NCI-H1694 (cell line): ENCODE measurements around the gene KIAA0513.
"Not testable (repeated sequence)": the region's sequence is repeated elsewhere in the genome, so short reads cannot be mapped to it uniquely, and the experiment has no call there.

Source experiments
- DNase-seq: peaks from one replicate; lab custom pipeline; 2025; lab: John Stamatoyannopoulos, UW

Gene KIAA0513

GRCh38 chr16:85051067-85051581 lies 23.5 kb downstream of the KIAA0513 start:
- no peak for DNase-seq

DNA sequence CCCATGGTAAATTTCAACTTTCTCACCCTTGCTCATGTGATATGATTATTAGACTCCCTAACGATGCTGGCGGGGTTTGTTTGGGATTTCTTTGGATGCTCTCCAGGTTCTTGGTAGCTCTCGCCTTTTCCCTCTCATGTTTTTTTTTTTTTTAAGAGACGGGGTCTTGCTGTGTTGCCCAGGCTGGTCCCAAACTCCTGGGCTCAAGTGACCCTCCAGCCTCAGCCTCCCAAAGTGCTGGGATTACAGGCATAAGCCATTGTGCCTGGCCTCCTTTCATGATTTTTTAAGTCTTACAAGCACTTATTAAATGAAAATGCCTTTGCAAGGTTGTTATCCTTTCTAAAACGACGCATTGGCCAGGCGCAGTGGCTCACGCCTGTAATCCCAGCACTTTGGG lies 24.1 kb downstream of the KIAA0513 start:
- DNase-seq, result no peak

GRCh38 chr16:85052536-85052935 lies 24.9 kb downstream of the KIAA0513 start:
- DNase-seq, result no peak

GRCh38 chr16:85054321-85054720 lies 26.7 kb downstream of the KIAA0513 start:
- DNase-seq, result not testable (repeated sequence)

DNA sequence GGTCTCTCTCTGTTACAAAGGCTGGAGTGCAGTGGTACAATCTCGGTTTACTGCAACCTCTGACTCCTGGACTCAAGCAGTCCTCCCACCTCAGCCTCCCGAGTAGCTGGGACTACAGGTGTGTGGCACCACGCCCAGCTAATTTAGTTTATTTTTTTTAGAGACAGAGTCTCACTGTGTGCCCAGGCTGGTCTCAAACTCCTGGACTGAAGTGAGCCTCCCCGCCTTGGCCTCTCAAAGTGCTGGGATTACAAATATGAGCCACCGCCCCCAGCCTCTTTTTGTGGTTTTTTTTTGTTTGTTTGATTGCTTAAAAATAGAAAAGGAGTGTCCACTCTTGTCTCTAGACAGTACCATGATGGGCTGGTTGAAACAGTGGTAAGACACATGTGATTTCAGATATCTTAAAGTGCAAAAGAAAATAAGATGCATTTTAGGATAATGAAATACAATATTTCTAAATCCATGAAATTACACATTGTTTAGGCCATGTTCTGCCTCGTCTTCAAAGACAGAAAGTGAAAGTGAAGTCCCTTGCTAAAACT lies 27.4 kb downstream of the KIAA0513 start:
- DNase-seq, result no peak

DNA sequence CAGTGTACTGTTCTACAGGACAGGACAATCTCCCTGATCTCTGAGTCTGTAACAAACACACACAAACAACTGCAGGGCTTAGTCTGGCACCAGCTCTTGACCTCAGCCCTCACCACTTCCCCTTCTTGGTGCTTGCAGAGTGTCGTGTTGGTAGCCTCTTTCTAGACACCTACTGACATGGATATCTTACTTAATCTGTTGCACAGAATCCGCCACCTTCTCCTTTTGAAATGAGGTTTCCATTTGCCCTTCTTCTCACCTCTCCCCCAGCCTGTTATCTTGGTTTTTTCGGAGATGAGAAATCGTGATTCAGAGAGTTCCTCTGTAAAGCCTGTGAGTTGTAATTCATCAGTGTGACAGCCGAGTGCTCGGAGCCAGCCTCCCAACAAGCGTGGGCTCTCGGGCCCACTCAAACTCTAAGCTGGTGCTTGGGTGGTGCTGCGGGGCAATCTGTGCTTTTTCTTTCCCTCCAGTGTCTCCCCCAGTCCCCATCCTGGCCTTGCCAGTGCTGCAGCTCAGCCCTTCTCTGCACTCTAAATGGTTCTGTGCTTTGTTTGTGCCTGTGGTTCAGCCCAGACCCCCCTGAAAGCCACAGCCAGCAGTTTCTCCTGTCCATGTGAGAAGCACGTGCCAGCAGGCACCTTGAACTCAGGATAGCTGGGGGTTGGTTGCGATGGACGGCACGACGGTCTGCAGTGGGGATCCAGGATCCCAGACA lies 28.1 kb downstream of the KIAA0513 start:
- DNase-seq, result no peak

GRCh38 chr16:85056211-85056748 lies 28.7 kb downstream of the KIAA0513 start:
- DNase-seq, result no peak

DNA sequence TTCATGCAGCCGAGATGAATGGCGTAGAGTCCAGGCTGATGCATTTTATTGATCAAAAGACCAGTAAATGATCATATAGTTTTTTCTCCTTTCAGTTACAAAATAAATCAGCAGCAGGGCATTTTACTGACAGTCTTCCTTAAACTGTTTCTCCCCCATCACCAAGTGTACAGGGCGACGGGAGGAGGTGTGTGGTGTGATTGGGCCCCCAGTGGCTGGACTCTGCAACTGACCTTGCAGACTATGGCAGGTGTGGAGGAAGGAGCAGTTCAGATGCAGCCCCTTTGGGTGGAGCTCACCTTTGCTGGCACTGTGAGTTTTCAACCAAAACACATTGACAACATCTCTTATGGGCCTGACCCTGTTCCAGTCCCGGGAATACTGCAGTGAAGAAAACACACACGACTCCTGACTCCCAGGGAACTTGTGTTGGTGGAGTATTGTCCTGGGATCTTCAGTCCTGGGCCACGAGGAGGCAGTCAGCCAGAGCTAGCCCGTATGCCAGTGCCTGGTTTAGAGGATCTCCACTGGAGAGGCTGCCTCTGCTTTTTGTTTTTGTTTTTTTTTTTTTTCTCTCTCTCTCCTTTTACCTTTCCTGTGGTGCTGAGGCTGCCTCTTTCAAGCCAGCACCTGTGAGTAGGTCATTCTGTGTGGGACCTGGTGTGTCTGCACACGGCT lies 29.8 kb downstream of the KIAA0513 start:
- no peak for DNase-seq

- no peak for DNase-seq
Observed at GRCh38 chr16:85057948-85058347, 30.4 kb downstream of the KIAA0513 start.

GRCh38 chr16:85058909-85059308 lies 31.3 kb downstream of the KIAA0513 start:
- DNase-seq, result no peak

DNA sequence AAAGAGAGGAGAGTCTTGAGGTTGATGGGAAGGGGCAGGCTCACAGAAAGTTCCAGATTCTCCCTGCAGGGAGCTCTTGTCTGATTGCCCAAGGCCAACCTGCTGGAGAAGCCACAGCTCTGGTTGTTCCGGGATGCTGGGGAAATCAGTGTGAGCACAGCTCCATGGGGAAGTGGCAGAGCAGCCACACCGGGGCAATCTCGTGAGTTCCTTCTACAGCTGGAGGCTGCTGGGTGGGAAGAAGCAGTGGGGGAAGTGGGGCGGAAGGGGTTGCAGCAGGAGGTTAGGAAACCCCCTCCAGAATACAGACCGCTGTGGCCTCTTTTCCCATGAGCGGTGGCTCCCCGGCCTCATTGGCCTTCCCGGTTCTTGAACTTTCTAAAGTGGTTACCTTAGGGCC lies 34.0 kb downstream of the KIAA0513 start:
- DNase-seq, result no peak

- no peak for DNase-seq
Observed at GRCh38 chr16:85062323-85062722, 34.7 kb downstream of the KIAA0513 start.

DNA sequence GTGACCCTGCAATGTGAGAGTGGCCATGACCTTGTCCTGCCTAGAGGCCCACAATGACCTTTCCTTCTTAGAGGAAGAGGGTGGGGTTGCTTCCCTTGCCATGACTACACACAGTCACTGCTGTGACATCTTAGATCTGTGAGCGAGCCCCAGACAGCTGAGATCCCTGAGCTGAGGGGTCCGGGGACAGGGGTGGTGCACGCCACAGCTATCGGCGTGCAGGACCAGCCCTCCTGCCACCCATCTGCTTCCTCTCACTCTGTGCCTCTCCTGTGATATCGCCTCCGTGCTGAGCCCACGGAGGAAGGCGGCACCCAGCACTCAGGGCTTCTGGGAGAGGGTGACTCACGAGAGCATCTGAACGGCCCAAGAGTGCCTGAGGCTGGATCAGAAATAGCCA lies 35.2 kb downstream of the KIAA0513 start:
- DNase-seq, result no peak

DNA sequence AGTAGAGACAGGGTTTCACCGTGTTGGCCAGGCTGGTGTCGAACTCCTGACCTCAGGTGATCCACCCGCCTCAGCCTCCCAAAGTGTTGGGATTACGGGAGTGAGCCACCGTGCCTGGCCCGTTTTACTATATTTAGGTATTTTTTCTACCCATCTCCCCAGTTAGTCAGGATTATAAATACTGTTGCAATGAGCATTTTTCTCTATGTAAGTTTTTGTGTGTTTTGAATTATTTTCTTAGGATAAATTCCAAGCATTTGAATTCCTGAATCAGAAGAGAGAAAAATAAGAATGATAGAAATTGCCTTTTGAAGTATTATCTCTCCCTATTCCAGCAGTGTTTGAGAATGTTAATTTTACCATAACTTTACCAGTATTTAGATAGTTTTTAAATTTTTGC lies 36.6 kb downstream of the KIAA0513 start:
- no peak for DNase-seq

DNA sequence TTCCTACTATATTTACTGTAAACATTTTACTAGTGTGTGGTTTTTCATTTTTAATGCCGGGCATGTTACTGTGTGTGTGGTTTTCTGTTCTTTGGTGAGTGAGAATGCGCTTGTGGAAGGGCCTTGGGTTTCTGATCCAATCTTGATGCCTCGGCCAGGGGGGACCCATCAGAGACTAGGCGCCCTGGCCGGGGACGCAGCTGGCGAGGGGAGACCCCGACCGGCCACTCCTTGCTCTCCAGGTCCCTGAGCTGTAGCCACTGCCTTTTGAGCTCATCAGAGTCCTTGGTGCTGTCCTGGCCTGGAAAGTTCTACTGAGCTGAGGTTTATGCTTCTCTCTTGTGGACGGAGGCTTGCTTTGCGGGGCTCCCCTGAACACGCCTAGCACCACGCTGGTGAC lies 37.5 kb downstream of the KIAA0513 start:
- DNase-seq, result no peak

DNA sequence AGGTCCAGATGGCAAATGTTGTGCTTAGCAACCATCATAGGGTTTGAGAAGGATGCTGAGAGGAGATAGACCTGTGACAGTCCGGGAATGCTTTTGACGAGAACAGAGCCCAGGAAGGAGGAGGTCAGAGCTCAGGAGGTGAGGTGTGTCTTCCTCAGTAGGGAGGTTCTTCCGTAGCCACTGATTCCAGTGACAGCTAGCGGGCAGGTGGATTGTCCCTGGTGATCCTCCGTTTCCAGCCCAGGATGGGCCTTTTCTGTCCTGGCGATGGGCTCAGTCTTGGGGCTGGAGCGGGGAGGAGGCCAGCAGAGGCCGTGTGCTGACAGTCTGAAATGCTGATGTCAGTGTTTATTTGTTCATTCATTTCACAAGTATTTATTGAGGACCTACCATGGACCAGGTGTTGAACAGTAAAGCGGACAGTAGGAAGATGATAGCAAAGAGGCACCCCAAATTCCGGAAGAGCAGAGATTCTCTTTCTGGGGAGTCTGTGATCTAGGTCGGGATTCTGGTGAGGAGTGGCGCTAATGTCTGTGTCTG lies 38.8 kb downstream of the KIAA0513 start:
- no peak for DNase-seq

DNA sequence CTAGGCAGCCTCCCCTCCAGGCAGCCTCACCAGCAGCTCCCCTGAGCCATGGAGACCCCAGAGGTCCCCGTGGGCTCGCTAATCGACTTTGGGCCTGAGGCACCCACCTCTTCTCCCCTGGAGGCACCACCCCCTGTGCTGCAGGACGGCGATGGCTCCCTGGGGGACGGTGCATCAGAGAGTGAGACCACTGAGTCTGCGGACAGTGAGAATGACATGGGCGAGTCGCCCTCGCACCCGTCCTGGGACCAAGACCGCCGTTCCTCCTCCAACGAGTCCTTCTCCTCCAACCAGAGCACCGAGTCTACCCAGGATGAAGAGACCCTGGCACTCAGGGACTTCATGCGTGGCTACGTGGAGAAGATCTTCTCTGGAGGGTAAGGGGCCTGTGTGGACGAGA lies 39.4 kb downstream of the KIAA0513 start:
- no peak for DNase-seq

- no peak for DNase-seq
Observed at GRCh38 chr16:85067426-85067825, 39.8 kb downstream of the KIAA0513 start.

DNA sequence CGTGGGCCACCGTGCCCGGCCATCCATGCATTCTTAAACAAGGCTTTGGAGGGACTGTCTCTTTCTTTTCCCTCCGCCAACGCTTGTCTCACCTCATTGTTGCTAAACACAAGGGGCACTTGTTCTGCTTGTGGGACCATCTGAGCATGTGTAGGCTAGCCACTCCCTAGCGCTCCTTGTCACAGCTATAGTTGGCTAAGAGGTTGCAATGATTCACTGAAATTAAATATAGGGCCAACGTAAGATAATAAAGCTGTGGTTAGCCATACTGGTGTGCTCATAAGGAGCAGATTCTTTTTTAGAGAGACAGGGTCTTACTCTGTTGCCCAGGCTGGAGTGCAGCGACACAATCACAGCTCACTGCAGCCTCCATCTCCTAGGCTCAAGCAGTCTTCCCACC lies 41.2 kb downstream of the KIAA0513 start:
- no peak for DNase-seq

- no peak for DNase-seq
Observed at GRCh38 chr16:85069171-85069570, 41.6 kb downstream of the KIAA0513 start.

GRCh38 chr16:85072076-85072860 lies 44.7 kb downstream of the KIAA0513 start:
- no peak for DNase-seq

GRCh38 chr16:85072947-85073346 lies 45.4 kb downstream of the KIAA0513 start:
- DNase-seq, result peak; percentile 36
